ENCODE measurements around the gene SUGCT.
"Not testable (repeated sequence)": the region's sequence is repeated elsewhere in the genome, so short reads cannot be mapped to it uniquely, and the experiment has no call there.

The SUGCT gene

DNA sequence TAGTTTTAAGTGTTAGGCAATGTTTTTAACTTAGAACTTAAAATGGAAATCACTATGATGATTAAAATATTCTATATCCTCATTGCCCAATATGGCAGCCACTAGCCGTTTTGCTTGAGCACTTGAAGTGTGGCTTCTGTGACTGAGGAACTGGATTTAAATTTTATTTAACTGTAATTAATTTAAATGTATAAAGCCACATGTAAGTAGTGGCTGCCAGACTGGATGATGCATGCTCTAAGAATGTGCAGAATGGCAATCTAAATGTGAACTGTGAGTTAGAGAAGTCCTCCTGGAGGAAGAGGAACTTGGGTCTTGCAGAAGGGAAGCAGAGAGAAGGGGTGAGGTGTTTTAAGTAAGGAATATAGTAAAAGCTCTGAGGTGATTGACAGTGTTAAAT is 451.4 kb downstream of the SUGCT start:
- DNase-seq, result peak; percentile 80 to 81

DNA sequence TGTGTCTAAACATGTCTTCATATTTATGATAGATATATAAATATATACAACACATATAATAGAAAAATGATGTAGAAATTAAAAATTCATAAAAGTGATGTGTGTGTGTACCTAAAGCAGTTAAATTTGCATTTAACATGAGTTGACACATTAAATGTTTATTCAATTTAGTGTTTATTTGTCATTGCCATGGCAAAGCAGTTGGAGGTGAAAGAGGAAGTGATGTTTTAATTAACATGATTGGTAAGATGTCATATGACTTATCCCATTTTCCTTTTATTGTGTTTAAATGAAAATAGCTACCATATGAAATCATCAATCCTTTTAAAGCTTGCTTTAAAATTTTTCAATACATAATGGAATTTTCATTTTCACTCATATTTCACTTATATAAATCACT is 452.6 kb downstream of the SUGCT start:
- DNase-seq, result no peak

DNA sequence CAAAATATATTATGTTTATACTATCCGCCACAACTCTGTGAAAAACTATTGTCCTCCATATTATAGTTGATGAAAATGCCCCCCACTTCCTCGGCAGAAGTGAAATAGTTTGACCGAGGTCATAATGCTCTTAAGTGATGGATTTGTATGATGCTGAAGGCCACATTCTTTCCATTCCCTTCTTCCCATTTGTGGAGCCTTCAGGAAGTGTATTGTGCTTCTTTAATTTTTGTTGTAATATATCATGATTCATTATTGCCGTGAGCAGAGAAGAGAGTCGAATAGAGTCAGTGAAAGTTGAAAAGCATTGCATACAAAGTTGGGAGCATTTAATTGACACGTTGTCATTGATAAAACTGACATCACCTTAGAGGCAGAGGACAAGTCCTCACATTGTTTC is 460.3 kb downstream of the SUGCT start:
- DNase-seq, result no peak

DNA sequence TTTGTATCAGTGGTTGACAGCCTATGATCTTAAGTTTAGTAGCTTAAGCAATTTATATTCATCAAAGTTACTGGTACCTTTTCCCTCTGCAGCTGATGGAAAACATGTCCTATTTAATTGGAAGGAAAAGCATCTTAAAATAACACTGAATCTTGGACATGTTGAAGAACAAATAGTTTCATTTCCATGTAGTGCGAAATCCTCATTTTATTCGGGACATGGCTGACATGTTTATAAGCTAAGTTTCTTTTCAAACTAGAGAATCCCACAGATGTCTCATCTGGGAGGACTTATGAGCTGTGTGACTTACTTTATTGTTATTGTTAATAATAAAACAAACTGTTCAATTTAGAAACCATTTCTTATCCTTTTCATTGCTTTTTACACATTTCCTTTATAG is 461.0 kb downstream of the SUGCT start:
- no peak for DNase-seq

DNA sequence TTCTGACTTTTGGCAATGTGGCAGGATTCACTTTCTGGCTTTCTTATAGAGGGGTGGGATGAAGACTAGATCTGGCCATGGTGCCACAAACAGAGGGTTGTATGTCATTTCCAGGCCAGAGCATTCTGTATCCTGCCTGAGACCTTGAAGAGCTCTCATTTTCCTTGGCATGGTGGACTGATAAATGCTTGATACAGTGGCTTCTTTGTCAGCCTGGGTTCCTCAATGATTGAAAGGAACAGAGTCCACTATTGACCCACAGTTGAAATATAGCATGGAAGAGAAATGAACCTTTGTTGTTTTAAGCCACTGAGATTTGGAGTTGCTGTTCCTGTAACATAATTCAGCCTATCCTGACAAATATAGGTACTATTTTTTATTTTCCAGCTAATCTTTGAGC is 462.7 kb downstream of the SUGCT start:
- DNase-seq, result no peak

DNA sequence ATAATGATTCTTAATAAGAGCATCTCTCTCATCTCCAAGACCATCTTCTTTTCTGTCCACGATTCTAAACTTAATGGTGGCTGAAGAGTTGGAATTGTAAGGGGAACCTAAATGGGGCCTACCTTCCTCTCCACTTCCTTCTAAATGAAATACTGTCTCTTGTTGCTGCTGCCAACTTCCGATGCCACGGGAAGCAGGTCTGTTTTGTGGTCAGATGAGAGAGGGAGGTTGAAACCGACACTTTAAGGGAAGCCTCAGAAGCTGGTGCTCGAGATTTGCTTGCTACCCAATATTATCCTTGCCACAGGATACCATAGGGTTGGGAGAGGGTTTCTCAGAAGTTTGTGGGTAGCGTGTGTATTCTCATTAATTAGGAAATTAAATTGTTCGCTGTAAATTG is 464.1 kb downstream of the SUGCT start:
- peak; percentile 96 to 97 for DNase-seq

GRCh38 chr7:40599836-40600235 is 465.0 kb downstream of the SUGCT start:
- peak in 1 of 2 experiments; percentile 26 for DNase-seq

GRCh38 chr7:40602351-40602750 is 467.5 kb downstream of the SUGCT start:
- not testable (repeated sequence) for DNase-seq

DNA sequence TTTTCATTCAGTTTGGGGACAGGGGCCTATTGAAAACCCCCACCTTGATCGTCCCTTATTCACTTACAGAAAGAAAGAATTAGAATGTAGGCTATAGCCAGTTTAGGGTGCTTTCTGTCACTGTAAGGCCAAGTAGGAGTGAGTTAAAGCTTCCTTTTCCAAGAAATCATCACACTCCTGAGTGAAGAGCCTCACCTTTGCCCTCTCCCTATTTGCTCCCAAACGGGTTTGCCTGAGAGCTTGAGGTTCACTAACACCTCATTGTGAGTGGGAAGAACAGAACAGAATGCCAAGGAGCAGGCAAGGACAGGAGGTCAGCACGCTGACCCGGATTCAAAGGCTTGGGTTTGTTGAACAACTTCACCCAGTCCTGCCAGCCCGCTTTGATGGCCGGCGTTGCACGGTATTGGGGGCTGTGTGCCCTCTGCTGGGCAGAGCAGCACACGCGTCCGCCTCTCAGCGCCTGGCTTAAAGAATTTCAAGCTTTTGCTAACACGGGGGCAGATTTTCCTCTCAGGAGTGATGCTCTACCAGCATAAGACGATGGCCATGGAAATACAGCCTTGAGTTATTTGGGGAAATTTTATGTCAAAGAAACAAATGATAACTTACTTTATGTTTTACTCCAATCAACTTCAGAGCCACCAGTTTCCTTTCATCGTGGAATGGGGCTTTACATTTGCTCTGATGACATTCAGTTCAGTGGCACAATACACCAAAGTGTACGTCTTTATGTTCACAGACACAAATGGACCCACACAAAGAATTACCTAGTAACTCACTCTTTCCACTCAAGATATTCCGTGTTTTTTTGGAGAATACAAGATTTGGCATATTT is 470.0 kb downstream of the SUGCT start:
- DNase-seq, result peak; percentile 65 to 80

- no peak for DNase-seq
Measured at GRCh38 chr7:40608321-40609075, 473.7 kb downstream of the SUGCT start.

DNA sequence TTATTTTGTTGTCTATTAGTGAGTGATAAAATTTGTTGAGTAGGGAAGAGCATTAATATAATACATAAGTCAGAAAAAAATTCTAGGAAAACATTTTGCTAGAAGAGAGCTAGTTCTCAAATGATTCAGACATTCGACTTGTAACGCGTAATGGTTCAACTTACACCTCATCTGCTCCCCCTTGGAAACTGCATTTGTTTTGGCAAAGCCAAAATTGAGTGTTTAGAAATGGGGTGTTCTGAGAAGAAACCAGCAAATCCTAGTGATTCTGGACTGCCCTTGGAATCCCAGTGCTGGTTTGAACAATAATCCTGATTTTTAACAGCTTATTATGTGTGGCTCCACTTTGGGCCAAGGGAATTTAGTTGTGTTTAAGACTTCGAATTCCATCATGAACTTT is 475.7 kb downstream of the SUGCT start:
- DNase-seq, result no peak

GRCh38 chr7:40611095-40611871 is 476.5 kb downstream of the SUGCT start:
- DNase-seq, result no peak

GRCh38 chr7:40612298-40612697 is 477.5 kb downstream of the SUGCT start:
- no peak for DNase-seq

DNA sequence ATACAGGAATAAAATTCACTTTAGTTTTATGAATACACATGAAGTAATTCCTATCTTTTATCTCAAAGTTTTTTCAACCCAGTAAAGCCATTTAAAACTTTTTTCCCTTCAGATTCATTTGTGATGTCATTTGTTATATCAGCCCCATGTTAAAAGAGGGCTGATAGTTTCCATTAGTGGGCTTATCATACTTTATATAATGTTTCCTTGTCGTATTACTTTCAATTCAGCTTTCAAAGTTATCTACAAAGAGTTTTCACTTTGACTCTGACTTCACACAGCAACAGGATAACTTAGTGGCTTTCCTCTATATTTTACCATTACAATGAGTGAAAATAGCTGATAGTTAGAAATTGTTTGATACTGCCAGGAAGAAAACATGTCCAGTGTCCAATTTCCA is 484.8 kb downstream of the SUGCT start:
- DNase-seq, result no peak

- no peak for DNase-seq
Measured at GRCh38 chr7:40621592-40621998, 486.8 kb downstream of the SUGCT start.

DNA sequence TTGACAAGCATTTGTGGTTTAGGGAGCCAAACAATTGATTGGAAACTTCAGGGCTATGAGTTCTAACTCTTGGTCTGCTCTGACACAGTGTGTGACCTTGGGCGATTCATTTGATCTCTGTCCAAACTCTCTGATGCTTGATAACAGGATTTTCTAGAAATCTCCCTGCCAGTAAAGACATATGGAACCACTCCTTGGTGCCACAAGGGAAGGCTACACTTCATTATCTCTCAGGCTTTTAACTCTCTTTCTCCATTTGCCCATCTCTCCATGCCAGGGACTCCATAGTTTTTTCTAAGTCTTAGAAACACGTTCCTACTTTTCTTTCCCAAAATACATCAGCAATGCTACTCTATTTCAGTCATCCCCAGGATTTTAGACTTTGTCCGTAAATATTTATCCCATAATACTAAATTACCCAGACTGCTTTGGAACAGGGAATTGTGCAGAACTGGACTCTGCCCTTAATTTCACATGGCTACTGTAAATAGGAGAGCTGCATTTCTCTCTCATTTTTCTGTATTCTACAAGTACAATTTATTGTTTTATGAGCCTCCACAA is 488.2 kb downstream of the SUGCT start:
- DNase-seq, result no peak

GRCh38 chr7:40623863-40624262 is 489.1 kb downstream of the SUGCT start:
- DNase-seq, result no peak

- DNase-seq, result not testable (repeated sequence)
Measured at GRCh38 chr7:40627361-40627760, 492.6 kb downstream of the SUGCT start.

GRCh38 chr7:40629891-40630290 is 495.1 kb downstream of the SUGCT start:
- DNase-seq, result peak in 1 of 2 experiments; percentile 4

GRCh38 chr7:40634118-40634517 is 499.3 kb downstream of the SUGCT start:
- no peak for DNase-seq

DNA sequence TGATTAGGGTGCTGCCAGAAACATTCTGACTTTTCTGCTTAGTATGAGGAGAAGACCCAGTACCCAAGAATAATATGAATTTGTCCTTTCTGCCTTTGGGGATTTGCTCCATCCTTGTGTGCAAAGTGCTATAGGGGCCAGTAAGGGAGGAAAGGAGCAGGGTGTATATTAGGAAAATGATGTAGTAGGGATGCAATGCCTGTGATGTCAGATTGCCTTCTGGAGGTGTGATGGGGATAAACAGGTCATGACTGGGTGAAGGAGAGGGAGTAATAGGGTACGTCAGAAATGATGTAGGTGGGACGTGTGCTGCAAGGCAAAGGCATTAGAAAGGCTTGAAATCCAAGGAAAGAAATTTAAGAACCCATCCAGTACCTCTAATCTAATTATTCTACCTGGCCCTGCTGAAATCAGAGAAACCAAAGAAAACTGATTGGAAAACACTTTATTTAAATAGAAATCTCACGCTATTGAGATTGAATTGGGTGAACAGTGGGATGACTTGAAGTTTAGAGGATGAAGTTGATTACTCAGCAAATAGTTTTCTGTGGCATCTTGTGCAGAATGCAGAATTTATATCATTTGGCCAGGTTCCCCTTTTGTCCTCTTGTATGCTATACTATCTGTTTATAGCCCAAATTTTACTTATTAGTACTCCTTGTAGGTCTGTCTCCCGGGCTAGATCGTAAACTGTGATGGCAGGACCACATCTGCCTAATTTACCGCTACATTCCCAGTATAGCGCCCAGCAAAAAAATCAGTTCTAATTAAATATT is 503.9 kb downstream of the SUGCT start:
- DNase-seq, result peak; percentile 33 to 54

DNA sequence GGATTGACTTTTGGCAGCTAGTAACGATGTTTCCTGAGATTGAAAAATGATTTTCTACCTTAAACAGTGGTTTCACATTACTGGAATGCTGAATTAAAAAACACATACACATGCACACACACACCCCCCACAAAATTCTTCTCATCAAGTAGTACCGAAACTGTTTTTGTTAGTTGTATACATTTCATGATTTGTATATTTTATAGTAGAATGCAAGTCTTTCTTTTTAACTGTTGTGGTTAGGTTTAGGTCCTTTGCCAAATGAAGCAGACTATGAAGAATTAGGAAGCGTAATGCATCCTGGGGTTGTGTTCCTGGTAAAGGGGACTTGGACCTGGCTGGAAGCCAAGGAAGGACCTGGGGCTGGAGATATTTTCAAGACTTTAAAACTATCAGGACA is 505.8 kb downstream of the SUGCT start:
- no peak for DNase-seq

Measured in Kasumi-1 (cell line).